ENCODE results near the gene LSM14B.

Gene LSM14B

DNA sequence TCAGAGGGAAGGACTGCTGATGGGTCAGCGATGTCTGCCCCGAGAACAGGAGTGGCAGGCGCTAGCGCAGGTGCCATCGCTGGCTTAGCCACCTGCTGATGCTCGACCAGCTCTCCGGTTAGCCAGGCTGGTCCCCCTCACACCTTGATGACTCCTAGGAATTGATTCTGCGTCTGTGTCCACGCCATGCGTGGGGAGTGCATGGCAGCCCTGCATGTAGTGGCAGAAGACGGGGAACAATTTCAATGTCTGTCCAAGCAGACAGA lies 28.0 kb downstream of the LSM14B start:
- Histone ChIP-seq H3K9me3 (replicated peaks in 1 of 11) (peaks cover 10 to 21% (median 16%) of the 10 kb centered on the region in 11 experiments; a peak in 19 of 22 replicates), H3K27ac (no peak overlapping the region), H3K4me1 (peaks cover 13 to 29% (median 24%) of the 10 kb centered on the region in 10 experiments), H3K36me3 (peaks cover 40 to 76% (median 60%) of the 10 kb centered on the region in 11 experiments), H3K9ac (no peak overlapping the region), H4K20me1 (peaks cover 94 to 100% (median 100%) of the 10 kb centered on the region in 11 experiments), H3K4me3 (no peak overlapping the region), H3K27me3 (no peaks in the 10 kb centered on the region), H3K4me2 (no peak overlapping the region)
- TF ChIP-seq Cebpa-rat (IDR thresholded peaks at IDR 0.05), result no peak

DNA sequence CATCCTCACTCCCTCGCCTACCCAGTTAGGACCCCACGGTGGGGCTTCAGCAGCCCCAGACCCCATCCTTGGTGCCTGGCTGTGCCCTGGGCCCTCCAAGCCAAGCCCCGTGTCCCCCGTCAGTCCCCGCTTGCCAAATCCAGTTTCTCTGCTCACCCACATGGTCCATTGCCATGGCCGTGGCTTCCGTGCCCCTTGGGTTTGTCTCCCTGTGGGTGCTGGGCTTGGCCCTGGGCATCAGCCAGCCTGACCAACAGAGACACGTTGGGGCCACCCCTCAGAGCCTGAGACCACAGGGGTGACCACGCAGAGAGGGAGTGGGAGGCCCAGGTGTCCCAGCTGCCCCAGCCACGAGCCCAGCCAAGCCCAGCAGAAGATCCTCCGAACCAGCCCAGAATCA lies 28.9 kb downstream of the LSM14B start:
- Histone ChIP-seq H4K20me1 (peaks cover 94 to 100% (median 100%) of the 10 kb centered on the region in 11 experiments), H3K27me3 (no peaks in the 10 kb centered on the region), H3K36me3 (peaks cover 32 to 67% (median 53%) of the 10 kb centered on the region in 11 experiments), H3K4me2 (no peak overlapping the region), H3K4me3 (no peak overlapping the region), H3K9me3 (replicated peaks in 1 of 11) (peaks cover 10 to 21% (median 16%) of the 10 kb centered on the region in 11 experiments; a peak in 19 of 22 replicates), H3K9ac (peak overlapping the region in 2 of 11 experiments; percentile 5 to 13; a peak in 1 of 22 replicates), H3K27ac (no peak overlapping the region), H3K4me1 (peaks cover 9 to 29% (median 24%) of the 10 kb centered on the region in 10 experiments)
- no peak for TF ChIP-seq Cebpa-rat (IDR thresholded peaks at IDR 0.05)

DNA sequence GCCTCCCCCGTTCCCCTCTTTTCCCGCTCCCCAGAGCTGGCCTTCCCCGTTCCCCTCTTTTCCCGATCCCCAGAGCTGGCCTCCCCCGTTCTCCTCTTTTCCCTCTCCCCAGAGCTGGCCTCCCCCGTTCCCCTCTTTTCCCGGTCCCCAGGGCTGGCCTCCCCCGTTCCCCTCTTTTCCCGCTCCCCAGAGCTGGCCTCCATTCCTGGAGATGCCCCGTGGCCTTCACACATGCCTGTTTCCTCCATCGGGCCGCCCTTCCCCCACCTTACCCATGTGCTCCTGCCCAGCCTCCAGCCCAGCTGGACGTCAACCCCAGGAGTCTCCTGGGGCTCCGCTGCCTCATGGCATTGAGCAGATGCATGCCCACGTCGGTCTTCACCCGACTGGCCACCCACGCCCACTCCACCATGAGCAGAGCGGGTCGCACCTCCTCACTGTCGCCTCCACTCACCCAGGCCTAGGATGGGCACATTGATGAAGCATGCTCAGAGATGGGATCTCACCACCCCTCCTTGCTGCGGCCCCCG lies 29.6 kb downstream of the LSM14B start:
- H3K4me2 ChIP-seq, result no peak overlapping the region
- peaks cover 13 to 33% (median 28%) of the 10 kb centered on the region in 10 experiments for H3K4me1 ChIP-seq
- H3K4me3 ChIP-seq, result no peak overlapping the region
- no peak overlapping the region for H3K27ac ChIP-seq
- no peaks in the 10 kb centered on the region for H3K27me3 ChIP-seq
- no peak overlapping the region for H3K9ac ChIP-seq
- peaks cover 94 to 100% (median 100%) of the 10 kb centered on the region in 11 experiments for H4K20me1 ChIP-seq
- H3K9me3 ChIP-seq (replicated peaks in 1 of 11), result peaks cover 10 to 21% (median 16%) of the 10 kb centered on the region in 11 experiments; a peak in 19 of 22 replicates
- no peak for TF ChIP-seq Cebpa-rat (IDR thresholded peaks at IDR 0.05)
- H3K36me3 ChIP-seq, result peaks cover 32 to 64% (median 50%) of the 10 kb centered on the region in 11 experiments

DNA sequence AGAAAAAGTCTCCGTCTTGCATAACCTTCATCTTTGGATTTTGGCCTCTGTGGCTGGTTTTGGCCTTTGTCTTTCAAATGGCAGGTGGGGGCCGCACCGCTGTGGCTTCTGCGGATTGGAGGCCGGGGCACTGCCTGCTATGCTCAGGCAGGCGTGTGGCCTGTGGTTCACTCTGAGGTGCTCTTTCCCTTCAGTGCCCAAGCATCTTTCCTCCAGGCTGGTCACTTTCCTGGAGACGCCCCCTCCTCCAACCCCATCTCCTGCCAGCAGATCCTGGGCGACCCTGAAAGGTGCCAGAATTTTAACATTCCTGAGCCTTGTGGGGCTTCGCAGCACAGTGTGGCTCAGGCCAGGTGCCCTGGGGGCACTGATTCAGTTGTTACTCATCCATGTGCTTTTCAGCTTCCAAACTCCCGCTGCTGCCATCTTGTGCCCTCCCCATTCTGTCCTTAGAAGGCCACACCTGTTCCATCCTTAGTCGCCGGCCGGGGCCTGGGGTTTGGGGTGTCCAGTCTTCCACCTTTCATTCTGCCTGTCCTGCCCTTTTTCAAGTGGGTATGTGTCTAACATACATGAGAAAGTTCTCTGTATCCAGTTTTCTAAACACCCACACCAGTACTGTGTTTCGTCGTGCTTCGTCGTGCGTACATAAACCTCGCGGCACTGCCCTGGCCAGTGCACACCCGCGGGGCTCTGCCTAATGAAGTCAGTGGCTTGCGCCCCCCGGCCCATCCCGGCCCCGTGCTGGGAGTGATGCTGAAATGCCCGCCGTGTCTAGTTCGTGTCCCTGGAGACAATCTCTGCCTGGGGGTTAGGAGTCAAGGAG lies 33.4 kb downstream of the LSM14B start:
- Histone ChIP-seq H3K36me3 (peaks cover 40 to 73% (median 59%) of the 10 kb centered on the region in 11 experiments), H3K27ac (no peak overlapping the region; a peak in 1 of 22 replicates), H3K9me3 (replicated peaks in 1 of 11) (peaks cover 10 to 21% (median 16%) of the 10 kb centered on the region in 11 experiments; a peak in 19 of 22 replicates), H3K27me3 (no peaks in the 10 kb centered on the region), H3K4me1 (peaks cover 16 to 59% (median 56%) of the 10 kb centered on the region in 10 experiments), H3K4me2 (peak overlapping the region; percentile 62 to 91 (median 74)), H3K4me3 (no peak overlapping the region), H4K20me1 (peaks cover 83 to 97% (median 93%) of the 10 kb centered on the region in 11 experiments), H3K9ac (peak overlapping the region in 10 of 11 experiments; percentile 3 to 49 (median 38); a peak in 9 of 22 replicates)
- TF ChIP-seq Cebpa-rat (IDR thresholded peaks at IDR 0.05), result no peak

DNA sequence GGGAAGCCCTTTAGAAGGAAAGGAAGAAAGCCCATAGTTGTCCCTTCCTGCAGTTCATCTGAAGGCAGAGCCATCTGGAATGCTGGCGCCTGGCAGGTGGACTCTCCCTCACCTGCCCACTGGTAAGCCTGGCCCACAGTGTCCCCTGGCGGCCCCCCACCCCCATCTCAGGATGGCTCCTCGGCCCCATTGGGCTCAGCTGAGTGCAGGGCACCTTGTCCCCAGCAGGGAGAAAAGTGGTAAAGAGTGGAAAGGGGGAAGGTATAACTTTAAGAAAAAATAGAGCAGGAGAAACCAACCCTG lies 33.9 kb downstream of the LSM14B start:
- Histone ChIP-seq H3K36me3 (peaks cover 42 to 74% (median 59%) of the 10 kb centered on the region in 11 experiments), H3K4me3 (no peak overlapping the region), H3K4me2 (peak overlapping the region; percentile 62 to 91 (median 74)), H3K4me1 (peaks cover 20 to 60% (median 55%) of the 10 kb centered on the region in 10 experiments), H3K27ac (peak overlapping the region in 3 of 11 experiments; percentile 14 to 39 (median 26); a peak in 3 of 22 replicates), H3K9me3 (replicated peaks in 1 of 11) (peaks cover 10 to 21% (median 16%) of the 10 kb centered on the region in 11 experiments; a peak in 19 of 22 replicates), H3K27me3 (no peaks in the 10 kb centered on the region), H3K9ac (peak overlapping the region in 9 of 11 experiments; percentile 3 to 49 (median 40); a peak in 11 of 22 replicates), H4K20me1 (peaks cover 77 to 97% (median 91%) of the 10 kb centered on the region in 11 experiments)
- no peak for TF ChIP-seq Cebpa-rat (IDR thresholded peaks at IDR 0.05)

DNA sequence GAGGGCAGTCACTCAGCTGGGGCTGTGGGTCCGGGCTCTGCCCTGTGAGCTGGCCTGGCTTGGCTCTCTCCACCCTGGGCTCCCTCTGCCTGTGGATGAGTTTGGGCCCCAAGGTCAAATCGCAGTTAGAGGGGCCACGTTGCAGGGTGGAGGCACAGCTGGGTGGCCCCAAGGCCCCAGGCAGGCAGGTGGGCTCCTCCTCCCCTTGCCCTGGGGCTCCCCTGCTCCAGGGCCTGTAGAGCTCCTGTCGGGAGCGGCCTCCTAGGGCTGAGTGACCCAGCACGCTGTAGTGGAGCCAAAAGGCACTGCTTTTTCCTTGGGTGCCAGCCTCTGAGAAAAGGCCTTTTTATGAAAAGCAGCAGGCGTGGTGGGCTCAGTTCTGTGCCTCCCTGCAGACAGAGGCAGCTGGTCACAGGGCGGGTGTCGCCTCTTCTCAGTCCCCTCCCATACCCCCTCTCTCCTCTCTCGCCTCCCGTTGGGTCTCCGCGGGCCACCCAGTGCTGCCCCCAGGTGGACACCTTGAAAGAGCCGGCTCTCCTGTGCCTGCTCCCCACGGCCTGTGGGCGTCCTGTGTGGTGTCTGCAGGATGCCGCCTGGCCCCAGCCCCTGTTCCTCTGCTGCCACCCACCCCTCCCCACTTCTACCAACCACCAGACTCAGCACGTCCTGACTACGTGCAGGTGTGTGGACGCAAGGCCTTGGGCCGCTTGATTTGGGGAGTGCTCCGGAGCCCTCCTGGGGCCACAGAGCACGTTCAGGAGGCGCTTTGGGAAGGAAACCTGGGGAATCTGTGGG lies 34.5 kb downstream of the LSM14B start:
- H3K36me3 ChIP-seq, result peaks cover 47 to 76% (median 61%) of the 10 kb centered on the region in 11 experiments
- peaks cover 71 to 97% (median 90%) of the 10 kb centered on the region in 11 experiments for H4K20me1 ChIP-seq
- peak overlapping the region; percentile 62 to 91 (median 74) for H3K4me2 ChIP-seq
- peak overlapping the region in 5 of 11 experiments; percentile 14 to 39 (median 26); a peak in 6 of 22 replicates for H3K27ac ChIP-seq
- H3K9me3 ChIP-seq (replicated peaks in 1 of 11), result peaks cover 10 to 21% (median 16%) of the 10 kb centered on the region in 11 experiments; a peak in 19 of 22 replicates
- H3K4me1 ChIP-seq, result peaks cover 22 to 62% (median 56%) of the 10 kb centered on the region in 10 experiments
- H3K4me3 ChIP-seq, result no peak overlapping the region
- H3K27me3 ChIP-seq, result no peaks in the 10 kb centered on the region
- peak overlapping the region in 9 of 11 experiments; percentile 3 to 49 (median 40); a peak in 13 of 22 replicates for H3K9ac ChIP-seq
- TF ChIP-seq Cebpa-rat (IDR thresholded peaks at IDR 0.05), result no peak

DNA sequence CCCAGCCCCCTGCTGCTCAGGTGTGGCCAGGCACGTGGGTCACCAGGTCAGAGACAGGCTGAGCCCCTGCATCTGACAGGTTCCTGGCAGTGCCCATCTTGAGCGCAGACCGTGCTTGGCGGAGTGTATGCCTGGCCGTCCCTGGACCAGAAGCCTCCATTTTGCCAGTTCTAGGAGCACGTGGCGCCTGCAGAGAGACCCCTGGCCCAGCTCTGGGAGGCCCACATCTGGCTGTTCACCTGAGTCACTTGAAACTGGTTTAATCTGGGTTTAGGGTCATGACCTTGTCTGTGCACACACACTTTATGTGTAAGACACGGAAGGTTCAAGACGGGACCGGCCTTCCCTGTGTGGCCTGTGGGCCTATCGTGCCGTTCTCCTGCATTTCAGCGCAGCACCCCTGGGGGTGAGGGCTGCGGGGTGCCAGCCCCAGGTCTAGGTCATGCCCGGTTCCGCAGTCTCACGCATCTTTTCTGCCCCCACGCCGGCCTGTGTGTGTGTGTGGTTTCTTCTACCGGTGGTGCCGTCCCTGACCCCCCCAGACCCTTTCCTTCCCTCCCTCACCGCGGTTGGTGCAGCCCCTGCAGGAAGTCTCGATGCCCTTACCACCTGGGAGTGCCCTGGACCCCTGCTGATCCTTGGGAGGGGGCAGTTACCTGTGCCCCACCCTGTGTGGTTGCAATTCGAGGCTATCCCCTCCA lies 35.3 kb downstream of the LSM14B start:
- peak overlapping the region in 6 of 11 experiments; percentile 5 to 49 (median 28); a peak in 9 of 22 replicates for H3K9ac ChIP-seq

DNA sequence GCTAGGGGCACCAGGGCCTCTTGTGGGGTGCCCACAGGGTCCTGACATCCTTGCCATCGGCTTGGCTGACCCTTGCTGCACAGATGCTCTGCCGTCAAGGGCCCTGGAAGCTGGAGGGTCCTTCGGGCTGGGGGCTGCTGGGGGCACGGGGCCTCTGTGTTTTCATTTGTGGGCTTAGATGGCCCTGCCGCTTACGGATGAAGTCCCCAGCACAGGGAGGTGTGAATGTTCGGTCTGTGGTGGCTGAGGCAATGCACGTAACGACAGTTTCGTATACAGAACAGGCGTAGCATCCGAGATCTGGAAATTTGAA lies 35.8 kb downstream of the LSM14B start:
- Histone ChIP-seq H3K4me1 (peaks cover 22 to 62% (median 56%) of the 10 kb centered on the region in 10 experiments), H3K9me3 (replicated peaks in 1 of 11) (peaks cover 3 to 9% (median 5%) of the 10 kb centered on the region in 11 experiments; a peak in 19 of 22 replicates), H3K4me3 (no peak overlapping the region), H3K27ac (no peak overlapping the region), H3K4me2 (peak overlapping the region in 8 of 11 experiments; percentile 65 to 91 (median 80); a peak in 15 of 22 replicates), H3K27me3 (no peaks in the 10 kb centered on the region), H3K9ac (peak overlapping the region in 3 of 11 experiments; percentile 5 to 35 (median 17); a peak in 4 of 22 replicates), H4K20me1 (peaks cover 62 to 97% (median 78%) of the 10 kb centered on the region in 11 experiments), H3K36me3 (peaks cover 51 to 76% (median 62%) of the 10 kb centered on the region in 11 experiments)
- TF ChIP-seq Cebpa-rat (IDR thresholded peaks at IDR 0.05), result no peak

More for the DNA sequence above, 35.3 kb downstream of the LSM14B start:
- Histone ChIP-seq H3K27ac (no peak overlapping the region), H3K4me3 (no peak overlapping the region), H4K20me1 (peaks cover 64 to 97% (median 83%) of the 10 kb centered on the region in 11 experiments), H3K9me3 (replicated peaks in 1 of 11) (peaks cover 9 to 14% (median 10%) of the 10 kb centered on the region in 11 experiments; a peak in 19 of 22 replicates), H3K4me2 (peak overlapping the region; percentile 62 to 91 (median 74); a peak in 20 of 22 replicates), H3K36me3 (peaks cover 49 to 76% (median 62%) of the 10 kb centered on the region in 11 experiments), H3K27me3 (no peaks in the 10 kb centered on the region), H3K4me1 (peaks cover 22 to 62% (median 56%) of the 10 kb centered on the region in 10 experiments)
- no peak for TF ChIP-seq Cebpa-rat (IDR thresholded peaks at IDR 0.05)
